GM23338 (cell line): Measurements from ENCODE around the gene CEP89. TPM values are rescaled to one million over a fixed set of nuclear protein-coding genes. Genes with fewer than 3 reads are reported as not detected.
"Not testable (repeated sequence)": the region's sequence is repeated elsewhere in the genome, so short reads cannot be mapped to it uniquely, and the experiment has no call there.

ENCODE experiments used
- ATAC-seq: fragments of 200-7000 bp; cut with Tn5 transposase; 3 replicates; pipeline ENCODE4 v1.9.1; 2020
- DNase-seq: peaks from one replicate; pipeline ENCODE4 v3.0.0-alpha.2; 2015; ENCODE audit warnings: low spot score
- H2AFZ ChIP-seq: fragments of 200-600 bp; sonication (generic); 2 replicates; pipeline ENCODE4 v1.8.0; 2016; ENCODE audit warnings: antibody characterized with exemption, mild to moderate bottlenecking, moderate library complexity
- H3F3A ChIP-seq: fragments of 200-600 bp; sonication (generic); replicated peaks from 2 replicates; pipeline ENCODE4 v1.8.0; 2017; ENCODE audit warnings: antibody characterized with exemption, mixed run types, low read depth
- H3K27ac ChIP-seq: fragments of 200-600 bp; sonication (generic); 2 replicates; pipeline ENCODE4 v1.6.1; 2016; ENCODE audit warnings: low read depth
- H3K27me3 ChIP-seq: fragments of 200-600 bp; sonication (generic); 2 replicates; pipeline ENCODE4 v1.8.0; 2016; ENCODE audit warnings: mild to moderate bottlenecking, mixed run types, moderate library complexity; ENCODE audit not compliant: insufficient read depth
- H3K36me3 ChIP-seq: fragments of 200-600 bp; sonication (generic); 2 replicates; pipeline ENCODE4 v1.8.0; 2016; ENCODE audit warnings: mild to moderate bottlenecking; ENCODE audit not compliant: insufficient read depth
- H3K4me1 ChIP-seq: fragments of 200-600 bp; sonication (generic); 2 replicates; pipeline ENCODE4 v1.8.0; 2016; ENCODE audit warnings: mild to moderate bottlenecking, moderate library complexity; ENCODE audit not compliant: insufficient read depth
- H3K4me2 ChIP-seq: fragments of 200-600 bp; sonication (generic); 2 replicates; pipeline ENCODE4 v1.7.1; 2017; ENCODE audit warnings: mixed run types
- H3K4me3 ChIP-seq: fragments of 200-600 bp; sonication (generic); 2 replicates; pipeline ENCODE4 v1.6.1; 2016; ENCODE audit warnings: mixed run types
- H3K79me2 ChIP-seq: fragments of 200-600 bp; sonication (generic); replicated peaks from 2 replicates; pipeline ENCODE4 v1.8.0; 2017; ENCODE audit warnings: mild to moderate bottlenecking; ENCODE audit not compliant: insufficient read depth
- H3K9me2 ChIP-seq: fragments of 200-600 bp; sonication (generic); 2 replicates; pipeline ENCODE4 v1.8.0; 2017; ENCODE audit not compliant: insufficient read depth
- H4K20me1 ChIP-seq: fragments of 200-600 bp; sonication (generic); replicated peaks from 2 replicates; pipeline ENCODE4 v1.8.0; 2017; ENCODE audit warnings: mild to moderate bottlenecking; ENCODE audit not compliant: insufficient read depth
- H3K27ac Mint-ChIP-seq: 2 replicates; pipeline ENCODE4 v1.8.0; 2020; ENCODE audit warnings: inconsistent platforms, mild to moderate bottlenecking, moderate library complexity, mixed read lengths
- H3K27me3 Mint-ChIP-seq: 3 replicates; pipeline ENCODE4 v1.8.0; 2022; ENCODE audit warnings: low read depth, mild to moderate bottlenecking, moderate library complexity, mixed read lengths, inconsistent platforms; ENCODE audit not compliant: insufficient read depth, poor library complexity
- H3K36me3 Mint-ChIP-seq: 3 replicates; pipeline ENCODE4 v1.8.0; 2021; ENCODE audit warnings: low read depth, mild to moderate bottlenecking, inconsistent platforms, moderate library complexity, mixed read lengths
- H3K4me1 Mint-ChIP-seq: 3 replicates; pipeline ENCODE4 v1.8.0; 2020; ENCODE audit warnings: mild to moderate bottlenecking, inconsistent platforms, mixed read lengths
- H3K4me3 Mint-ChIP-seq: 3 replicates; pipeline ENCODE4 v1.8.0; 2021; ENCODE audit warnings: moderate library complexity, mild to moderate bottlenecking, inconsistent platforms, mixed read lengths
- H3K9me3 Mint-ChIP-seq: 3 replicates; pipeline ENCODE4 v1.8.0; 2020; ENCODE audit warnings: moderate library complexity, mild to moderate bottlenecking, inconsistent platforms, mixed read lengths
- EZH2 ChIP-seq: fragments of 200-600 bp; sonication (generic); IDR thresholded peaks from one replicate; pipeline ENCODE4 v1.8.0; 2017; ENCODE audit warnings: antibody characterized with exemption, mild to moderate bottlenecking, low read depth; ENCODE audit not compliant: unreplicated experiment
- JUNB ChIP-seq: IDR thresholded peaks from one replicate; pipeline ENCODE4 v1.6.1; 2016; ENCODE audit warnings: antibody characterized with exemption; ENCODE audit not compliant: unreplicated experiment
- STAT1 ChIP-seq: IDR thresholded peaks from one replicate; pipeline ENCODE4 v1.6.1; 2016; ENCODE audit warnings: antibody characterized with exemption; ENCODE audit not compliant: unreplicated experiment
- polyA plus RNA-seq: library from polyadenylated mRNA; unstranded; fragments of >200 nt; fragmentation: Nextera tagmentation; extraction: Ambion mirVana; gene quantifications from 2 replicates; pipeline ENCODE4 v1.2.1, GENCODE V29; 2016
- total RNA-seq: library from RNA; depleted of rRNA; stranded (reverse); fragments of >200 nt; shearing (Covaris generic); gene quantifications from 2 replicates; pipeline ENCODE4 v1.2.3, GENCODE V29; 2014
- TF ChIP-seq, protein P1 (sequence below): IDR thresholded peaks from one replicate; pipeline ENCODE4 v1.6.1; 2018; ENCODE audit warnings: antibody characterized with exemption; ENCODE audit not compliant: unreplicated experiment
- TF ChIP-seq, protein P2 (sequence below): fragments of 250-450 bp; sonication (Bioruptor Pico); IDR thresholded peaks from 2 replicates; pipeline ENCODE4 v1.5.0; 2020; ENCODE audit warnings: mild to moderate bottlenecking, moderate library complexity

CEP89 gene
- total and polyA plus RNA-seq, 2 experiments from 2014 or later = 13.4 to 17.5 TPM

DNA sequence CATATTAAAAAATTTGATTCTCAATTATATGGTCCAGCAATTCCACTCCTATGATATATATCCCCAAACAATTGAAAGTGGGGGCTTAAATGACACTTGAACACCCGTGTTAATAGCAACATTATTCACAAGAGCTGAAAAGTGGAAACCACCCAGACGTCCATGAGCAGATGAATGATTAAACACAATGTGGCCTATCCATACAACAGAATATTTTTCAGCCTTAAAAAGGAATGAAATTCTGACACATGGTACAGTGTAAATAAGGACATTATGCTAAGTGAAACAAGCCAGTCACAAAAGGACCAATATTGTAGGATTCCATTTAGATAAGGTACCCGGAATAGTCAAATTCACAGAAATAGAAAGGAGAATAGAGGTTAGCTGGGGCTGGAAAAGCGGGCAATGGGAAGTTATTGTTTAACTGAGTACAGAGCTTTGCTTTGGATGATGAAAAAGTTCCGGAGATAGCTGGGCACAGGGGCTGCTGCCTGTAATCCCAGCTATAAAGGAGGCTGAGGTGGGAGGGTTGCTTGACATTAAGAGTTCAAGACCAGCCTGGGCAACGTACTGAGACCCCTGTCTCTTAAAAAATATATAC is 31.8 kb upstream of the CEP89 start:
- H3F3A ChIP-seq, H3K27ac ChIP-seq, H3K27me3 ChIP-seq, H3K4me1 ChIP-seq, H3K4me3 ChIP-seq, H3K9me2 ChIP-seq, DNase-seq, H3K79me2 ChIP-seq, H3K4me2 ChIP-seq, H3K27ac Mint-ChIP-seq, H2AFZ ChIP-seq, H3K4me1 Mint-ChIP-seq, H3K4me3 Mint-ChIP-seq, ATAC-seq, H3K36me3 ChIP-seq, H3K27me3 Mint-ChIP-seq, H4K20me1 ChIP-seq, H3K9me3 Mint-ChIP-seq: not testable (repeated sequence)
- H3K36me3 Mint-ChIP-seq = peaks cover 45% of the 10 kb centered on the region

DNA sequence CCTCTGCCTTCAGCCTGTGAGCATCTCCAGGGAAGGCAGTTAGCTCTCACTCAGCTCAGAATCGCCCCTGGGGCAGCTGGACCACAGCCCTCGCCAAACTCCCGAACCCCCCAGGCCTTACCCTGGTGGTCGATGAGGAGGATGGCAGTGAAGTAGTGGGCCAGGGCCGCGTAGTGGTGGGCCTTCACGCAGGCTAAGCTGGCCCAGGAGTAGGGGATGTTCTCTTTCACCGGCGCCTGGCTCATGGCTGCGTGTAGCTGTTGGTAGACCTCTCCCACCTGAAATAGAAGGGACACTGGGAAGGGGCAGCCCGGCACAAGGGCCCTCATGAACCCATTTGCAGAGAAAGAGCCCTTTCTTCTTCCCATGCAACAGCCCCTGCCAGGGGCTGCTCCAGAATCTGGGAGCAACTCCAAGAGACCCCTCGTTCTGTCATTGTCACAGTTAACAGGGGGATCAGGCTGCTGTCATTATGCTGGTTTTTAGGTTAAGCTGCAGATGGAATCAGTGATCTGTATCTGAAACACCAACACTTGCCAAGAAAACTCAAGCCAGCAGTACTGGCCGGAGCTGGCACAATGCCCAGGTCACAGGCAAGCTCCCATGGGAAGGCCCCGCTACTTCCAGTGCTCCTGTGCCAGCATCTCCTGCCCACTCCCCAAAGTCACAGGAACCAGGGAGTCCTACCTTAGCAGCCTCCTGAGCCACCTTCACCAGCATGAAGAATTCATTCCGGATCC is 30.5 kb upstream of the CEP89 start:
- H3K9me3 Mint-ChIP-seq, H3K27me3 Mint-ChIP-seq: not testable (repeated sequence)

DNA sequence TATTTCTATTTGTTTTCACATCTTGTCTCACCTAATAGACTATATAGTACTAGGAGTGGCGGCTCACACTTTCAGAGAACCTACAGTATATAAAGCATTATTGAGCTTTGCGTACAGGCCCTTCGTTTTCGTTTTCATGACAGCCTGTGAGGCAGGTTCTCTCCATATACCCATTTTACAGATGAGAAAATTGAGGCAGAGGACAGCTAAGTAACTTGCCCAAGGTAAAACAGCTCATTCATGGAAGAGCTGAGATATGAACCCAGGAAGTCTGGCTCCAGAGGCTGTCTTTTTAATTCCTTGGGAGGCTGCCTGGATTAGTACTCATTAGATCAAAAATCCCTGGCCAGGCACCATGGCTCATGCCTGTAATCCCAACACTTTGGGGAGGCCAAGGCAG is 29.2 kb upstream of the CEP89 start:
- no peak for DNase-seq
- Histone ChIP-seq H2AFZ (no peak overlapping the region), H3K27ac (no peak overlapping the region), H3K79me2 (no peaks in the 10 kb centered on the region), H3K4me1 (no peaks in the 10 kb centered on the region), H3K4me2 (no peak overlapping the region), H3K36me3 (no peaks in the 10 kb centered on the region), H3K9me2 (no peaks in the 10 kb centered on the region), H3F3A (no peaks in the 10 kb centered on the region), H3K27me3 (no peaks in the 10 kb centered on the region), H3K4me3 (no peak overlapping the region), H4K20me1 (no peaks in the 10 kb centered on the region)
- Mint-ChIP-seq H3K4me1 (peaks cover 5% of the 10 kb centered on the region), H3K4me3 (no peak overlapping the region), H3K9me3 (no peaks in the 10 kb centered on the region), H3K36me3 (peaks cover 51% of the 10 kb centered on the region), H3K27ac (no peak overlapping the region), H3K27me3 (peaks cover 8% of the 10 kb centered on the region)
- ATAC-seq = no peak
- TF ChIP-seq JUNB = no peak
- TF ChIP-seq, protein P1, sequence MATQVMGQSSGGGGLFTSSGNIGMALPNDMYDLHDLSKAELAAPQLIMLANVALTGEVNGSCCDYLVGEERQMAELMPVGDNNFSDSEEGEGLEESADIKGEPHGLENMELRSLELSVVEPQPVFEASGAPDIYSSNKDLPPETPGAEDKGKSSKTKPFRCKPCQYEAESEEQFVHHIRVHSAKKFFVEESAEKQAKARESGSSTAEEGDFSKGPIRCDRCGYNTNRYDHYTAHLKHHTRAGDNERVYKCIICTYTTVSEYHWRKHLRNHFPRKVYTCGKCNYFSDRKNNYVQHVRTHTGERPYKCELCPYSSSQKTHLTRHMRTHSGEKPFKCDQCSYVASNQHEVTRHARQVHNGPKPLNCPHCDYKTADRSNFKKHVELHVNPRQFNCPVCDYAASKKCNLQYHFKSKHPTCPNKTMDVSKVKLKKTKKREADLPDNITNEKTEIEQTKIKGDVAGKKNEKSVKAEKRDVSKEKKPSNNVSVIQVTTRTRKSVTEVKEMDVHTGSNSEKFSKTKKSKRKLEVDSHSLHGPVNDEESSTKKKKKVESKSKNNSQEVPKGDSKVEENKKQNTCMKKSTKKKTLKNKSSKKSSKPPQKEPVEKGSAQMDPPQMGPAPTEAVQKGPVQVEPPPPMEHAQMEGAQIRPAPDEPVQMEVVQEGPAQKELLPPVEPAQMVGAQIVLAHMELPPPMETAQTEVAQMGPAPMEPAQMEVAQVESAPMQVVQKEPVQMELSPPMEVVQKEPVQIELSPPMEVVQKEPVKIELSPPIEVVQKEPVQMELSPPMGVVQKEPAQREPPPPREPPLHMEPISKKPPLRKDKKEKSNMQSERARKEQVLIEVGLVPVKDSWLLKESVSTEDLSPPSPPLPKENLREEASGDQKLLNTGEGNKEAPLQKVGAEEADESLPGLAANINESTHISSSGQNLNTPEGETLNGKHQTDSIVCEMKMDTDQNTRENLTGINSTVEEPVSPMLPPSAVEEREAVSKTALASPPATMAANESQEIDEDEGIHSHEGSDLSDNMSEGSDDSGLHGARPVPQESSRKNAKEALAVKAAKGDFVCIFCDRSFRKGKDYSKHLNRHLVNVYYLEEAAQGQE = no peak
- TF ChIP-seq STAT1 = no peak
- TF ChIP-seq, protein P2, sequence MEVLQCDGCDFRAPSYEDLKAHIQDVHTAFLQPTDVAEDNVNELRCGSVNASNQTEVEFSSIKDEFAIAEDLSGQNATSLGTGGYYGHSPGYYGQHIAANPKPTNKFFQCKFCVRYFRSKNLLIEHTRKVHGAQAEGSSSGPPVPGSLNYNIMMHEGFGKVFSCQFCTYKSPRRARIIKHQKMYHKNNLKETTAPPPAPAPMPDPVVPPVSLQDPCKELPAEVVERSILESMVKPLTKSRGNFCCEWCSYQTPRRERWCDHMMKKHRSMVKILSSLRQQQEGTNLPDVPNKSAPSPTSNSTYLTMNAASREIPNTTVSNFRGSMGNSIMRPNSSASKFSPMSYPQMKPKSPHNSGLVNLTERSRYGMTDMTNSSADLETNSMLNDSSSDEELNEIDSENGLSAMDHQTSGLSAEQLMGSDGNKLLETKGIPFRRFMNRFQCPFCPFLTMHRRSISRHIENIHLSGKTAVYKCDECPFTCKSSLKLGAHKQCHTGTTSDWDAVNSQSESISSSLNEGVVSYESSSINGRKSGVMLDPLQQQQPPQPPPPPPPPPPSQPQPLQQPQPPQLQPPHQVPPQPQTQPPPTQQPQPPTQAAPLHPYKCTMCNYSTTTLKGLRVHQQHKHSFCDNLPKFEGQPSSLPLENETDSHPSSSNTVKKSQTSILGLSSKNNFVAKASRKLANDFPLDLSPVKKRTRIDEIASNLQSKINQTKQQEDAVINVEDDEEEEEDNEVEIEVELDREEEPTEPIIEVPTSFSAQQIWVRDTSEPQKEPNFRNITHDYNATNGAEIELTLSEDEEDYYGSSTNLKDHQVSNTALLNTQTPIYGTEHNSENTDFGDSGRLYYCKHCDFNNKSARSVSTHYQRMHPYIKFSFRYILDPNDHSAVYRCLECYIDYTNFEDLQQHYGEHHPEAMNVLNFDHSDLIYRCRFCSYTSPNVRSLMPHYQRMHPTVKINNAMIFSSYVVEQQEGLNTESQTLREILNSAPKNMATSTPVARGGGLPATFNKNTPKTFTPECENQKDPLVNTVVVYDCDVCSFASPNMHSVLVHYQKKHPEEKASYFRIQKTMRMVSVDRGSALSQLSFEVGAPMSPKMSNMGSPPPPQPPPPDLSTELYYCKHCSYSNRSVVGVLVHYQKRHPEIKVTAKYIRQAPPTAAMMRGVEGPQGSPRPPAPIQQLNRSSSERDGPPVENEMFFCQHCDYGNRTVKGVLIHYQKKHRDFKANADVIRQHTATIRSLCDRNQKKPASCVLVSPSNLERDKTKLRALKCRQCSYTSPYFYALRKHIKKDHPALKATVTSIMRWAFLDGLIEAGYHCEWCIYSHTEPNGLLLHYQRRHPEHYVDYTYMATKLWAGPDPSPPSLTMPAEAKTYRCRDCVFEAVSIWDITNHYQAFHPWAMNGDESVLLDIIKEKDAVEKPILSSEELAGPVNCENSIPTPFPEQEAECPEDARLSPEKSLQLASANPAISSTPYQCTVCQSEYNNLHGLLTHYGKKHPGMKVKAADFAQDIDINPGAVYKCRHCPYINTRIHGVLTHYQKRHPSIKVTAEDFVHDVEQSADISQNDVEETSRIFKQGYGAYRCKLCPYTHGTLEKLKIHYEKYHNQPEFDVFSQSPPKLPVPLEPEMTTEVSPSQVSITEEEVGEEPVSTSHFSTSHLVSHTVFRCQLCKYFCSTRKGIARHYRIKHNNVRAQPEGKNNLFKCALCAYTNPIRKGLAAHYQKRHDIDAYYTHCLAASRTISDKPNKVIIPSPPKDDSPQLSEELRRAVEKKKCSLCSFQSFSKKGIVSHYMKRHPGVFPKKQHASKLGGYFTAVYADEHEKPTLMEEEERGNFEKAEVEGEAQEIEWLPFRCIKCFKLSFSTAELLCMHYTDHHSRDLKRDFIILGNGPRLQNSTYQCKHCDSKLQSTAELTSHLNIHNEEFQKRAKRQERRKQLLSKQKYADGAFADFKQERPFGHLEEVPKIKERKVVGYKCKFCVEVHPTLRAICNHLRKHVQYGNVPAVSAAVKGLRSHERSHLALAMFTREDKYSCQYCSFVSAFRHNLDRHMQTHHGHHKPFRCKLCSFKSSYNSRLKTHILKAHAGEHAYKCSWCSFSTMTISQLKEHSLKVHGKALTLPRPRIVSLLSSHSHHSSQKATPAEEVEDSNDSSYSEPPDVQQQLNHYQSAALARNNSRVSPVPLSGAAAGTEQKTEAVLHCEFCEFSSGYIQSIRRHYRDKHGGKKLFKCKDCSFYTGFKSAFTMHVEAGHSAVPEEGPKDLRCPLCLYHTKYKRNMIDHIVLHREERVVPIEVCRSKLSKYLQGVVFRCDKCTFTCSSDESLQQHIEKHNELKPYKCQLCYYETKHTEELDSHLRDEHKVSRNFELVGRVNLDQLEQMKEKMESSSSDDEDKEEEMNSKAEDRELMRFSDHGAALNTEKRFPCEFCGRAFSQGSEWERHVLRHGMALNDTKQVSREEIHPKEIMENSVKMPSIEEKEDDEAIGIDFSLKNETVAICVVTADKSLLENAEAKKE (CRISPR knock-in tag) = no peak
- TF ChIP-seq EZH2 = no peak

More for the DNA sequence above, 30.5 kb upstream of the CEP89 start:
- H3K27ac ChIP-seq, H3K27ac Mint-ChIP-seq, H3K4me1 Mint-ChIP-seq, H3K4me3 Mint-ChIP-seq, H3K27me3 ChIP-seq, H3K4me2 ChIP-seq, H3F3A ChIP-seq, H3K4me3 ChIP-seq, H3K36me3 ChIP-seq, H2AFZ ChIP-seq, H3K9me2 ChIP-seq, H4K20me1 ChIP-seq, H3K4me1 ChIP-seq, H3K79me2 ChIP-seq: not testable (repeated sequence)
- ATAC-seq (peak; percentile 30; the same call in 2 of the 3 replicates), DNase-seq (peak; percentile 8)
- peaks cover 48% of the 10 kb centered on the region for H3K36me3 Mint-ChIP-seq
